Astrocyte of the spinal cord (primary cell): Measurements from ENCODE around the gene RPL3.
A peak's percentile ranks its signal among the peaks of the same experiment; 100 is the strongest.

Experiments used
- DNase-seq: peaks from one replicate; pipeline ENCODE4 v3.0.0; 2011; ENCODE audit warnings: low read depth, low spot score
- H3K4me3 ChIP-seq: 2 replicates; pipeline ENCODE4 v1.5.1; 2011; ENCODE audit warnings: low read depth, mild to moderate bottlenecking, low read length, moderate library complexity
- CTCF ChIP-seq: IDR thresholded peaks from 2 replicates; pipeline ENCODE4 v1.5.1; 2012; ENCODE audit warnings: low read depth, mild to moderate bottlenecking, low read length, inconsistent platforms
- in situ Hi-C: cut with HindIII; loops from 2 replicates; pipeline ENCODE4 v1.10.0; 2017; ENCODE audit warnings: low sequenced_read_pairs

Gene RPL3

GRCh38 chr22:39282645-39283321, 36.6 kb downstream of the RPL3 start:
- DNase-seq: no peak
- TF ChIP-seq CTCF: no peak
- H3K4me3 ChIP-seq: no peak overlapping the region
- in situ Hi-C loops: no loop called here

- DNase-seq: no peak
- H3K4me3 ChIP-seq: no peak overlapping the region
- no peak for TF ChIP-seq CTCF
- in situ Hi-C loops: no loop called here
Observed at GRCh38 chr22:39281126-39281525, 38.3 kb downstream of the RPL3 start.

GRCh38 chr22:39280250-39280649, 39.2 kb downstream of the RPL3 start:
- no peak for DNase-seq
- no peak for TF ChIP-seq CTCF
- no peak overlapping the region for H3K4me3 ChIP-seq
- in situ Hi-C loops: no loop called here

GRCh38 chr22:39279170-39279850, 40.1 kb downstream of the RPL3 start:
- no peak for TF ChIP-seq CTCF
- in situ Hi-C loops: no loop called here
- H3K4me3 ChIP-seq: no peak overlapping the region
- no peak for DNase-seq

- no peak for TF ChIP-seq CTCF
- no peak for DNase-seq
- no peak overlapping the region for H3K4me3 ChIP-seq
- in situ Hi-C loops: no loop called here
Observed at GRCh38 chr22:39278040-39278439, 41.4 kb downstream of the RPL3 start.

- in situ Hi-C loops: no loop called here
- peak; percentile 60 for DNase-seq
- no peak for TF ChIP-seq CTCF
- no peak overlapping the region for H3K4me3 ChIP-seq
Observed at GRCh38 chr22:39277142-39277607, 42.2 kb downstream of the RPL3 start.
